SJSA1 (cell line): ENCODE results near the gene WDR59. TPM values are rescaled to one million over a fixed set of nuclear protein-coding genes. Genes with fewer than 3 reads are reported as not detected.
A peak's percentile ranks its signal among the peaks of the same experiment; 100 is the strongest.
"Not testable (repeated sequence)": the region's sequence is repeated elsewhere in the genome, so short reads cannot be mapped to it uniquely, and the experiment has no call there.

Experiments
- DNase-seq, 2 experiments: peaks; one replicate each; pipeline ENCODE4 v3.0.0-alpha.2; 2015 to 2020; ENCODE audit warnings: low spot score in 2 of 2, low read depth in 1 of 2
- H3K27ac ChIP-seq: fragments of 250-450 bp; sonication (Bioruptor Pico); 2 replicates; pipeline ENCODE4 v1.5.1; 2020; ENCODE audit warnings: mild to moderate bottlenecking, moderate library complexity
- H3K27me3 ChIP-seq: fragments of 250-450 bp; sonication (Bioruptor Pico); replicated peaks from 2 replicates; pipeline ENCODE4 v1.5.1; 2020; ENCODE audit warnings: mild to moderate bottlenecking, moderate library complexity
- H3K36me3 ChIP-seq: fragments of 250-450 bp; sonication (Bioruptor Pico); 2 replicates; pipeline ENCODE4 v1.5.1; 2020; ENCODE audit warnings: mild to moderate bottlenecking
- H3K4me1 ChIP-seq: fragments of 250-450 bp; sonication (Bioruptor Pico); replicated peaks from 2 replicates; pipeline ENCODE4 v1.6.1; 2021; ENCODE audit warnings: mild to moderate bottlenecking
- H3K4me3 ChIP-seq: fragments of 250-450 bp; sonication (Bioruptor Pico); 2 replicates; pipeline ENCODE4 v1.5.1; 2020; ENCODE audit warnings: mild to moderate bottlenecking
- H3K9me3 ChIP-seq: fragments of 250-450 bp; sonication (Bioruptor Pico); replicated peaks from 2 replicates; pipeline ENCODE4 v1.5.1; 2020; ENCODE audit warnings: mild to moderate bottlenecking
- total RNA-seq: library from RNA; depleted of rRNA; stranded (reverse); fragments of >200 nt; shearing (Covaris generic); gene quantifications from 2 replicates; pipeline ENCODE4 v1.2.3, GENCODE V29; 2014

Gene WDR59
- total RNA-seq, 1 experiment from 2014 or later, result 10.0 TPM

DNA sequence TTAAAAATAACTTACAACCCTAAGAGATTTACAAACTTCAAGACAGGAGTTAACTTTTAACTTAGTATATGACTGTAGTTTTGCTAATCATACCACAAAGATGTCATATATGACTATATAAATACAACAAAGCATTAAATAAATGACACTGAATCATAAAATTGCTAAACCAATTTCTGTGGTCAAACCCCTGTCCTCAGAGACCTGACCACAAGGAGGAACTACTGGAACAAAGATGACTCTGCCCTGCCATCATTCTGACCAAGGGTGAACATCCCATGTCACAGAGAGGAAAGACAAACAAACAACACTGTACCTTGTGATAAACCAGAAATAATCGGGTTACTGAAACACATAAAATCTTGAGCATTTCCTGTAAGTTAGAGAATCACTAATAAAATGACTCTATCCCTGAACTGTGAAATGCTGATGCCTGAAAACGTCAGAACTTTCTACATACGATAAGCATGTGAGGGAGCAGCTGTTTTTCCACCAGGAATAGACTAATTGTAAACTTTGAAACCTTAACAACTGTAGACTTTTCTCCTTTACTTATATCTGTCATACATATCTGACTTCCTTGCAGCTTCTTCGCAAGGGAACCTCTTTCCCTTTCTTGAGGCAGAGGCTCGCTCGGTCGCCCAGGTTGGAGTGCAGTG lies 47.9 kb downstream of the WDR59 start:
- Histone ChIP-seq H3K4me3 (no peak overlapping the region), H3K27me3 (no peaks in the 10 kb centered on the region), H3K36me3 (peaks cover 15% of the 10 kb centered on the region), H3K4me1 (peaks cover 8% of the 10 kb centered on the region), H3K27ac (no peak overlapping the region), H3K9me3 (no peaks in the 10 kb centered on the region)
- DNase-seq, result peak; percentile 56 to 63

GRCh38 chr16:74931445-74931844 lies 53.5 kb downstream of the WDR59 start:
- H3K27me3 ChIP-seq, result no peaks in the 10 kb centered on the region
- H3K27ac ChIP-seq, result no peak overlapping the region
- no peaks in the 10 kb centered on the region for H3K4me1 ChIP-seq
- DNase-seq, result no peak
- no peak overlapping the region for H3K4me3 ChIP-seq
- H3K36me3 ChIP-seq, result peaks cover 10% of the 10 kb centered on the region
- no peaks in the 10 kb centered on the region for H3K9me3 ChIP-seq

DNA sequence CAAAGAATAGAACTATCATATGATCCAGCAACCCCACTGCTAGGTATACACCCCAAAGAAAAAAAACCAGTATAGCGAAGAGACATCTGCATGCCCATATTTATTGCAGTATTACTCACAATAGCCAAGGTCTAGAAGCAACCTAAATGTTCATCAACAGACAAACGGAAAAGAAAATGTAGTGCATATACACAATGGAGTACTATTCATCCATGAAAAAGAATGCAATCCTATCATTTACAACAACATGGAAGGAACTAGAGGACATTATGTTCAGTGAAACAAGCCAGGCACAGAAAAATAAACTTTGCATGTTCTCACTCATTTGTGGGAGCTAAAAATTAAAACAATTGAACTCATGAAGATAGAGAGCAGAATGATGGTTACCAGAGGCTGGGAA lies 55.3 kb downstream of the WDR59 start:
- no peak overlapping the region for H3K4me3 ChIP-seq
- H3K27ac ChIP-seq, result no peak overlapping the region
- H3K36me3 ChIP-seq, result peaks cover 10% of the 10 kb centered on the region
- no peaks in the 10 kb centered on the region for H3K27me3 ChIP-seq
- H3K4me1 ChIP-seq, result no peaks in the 10 kb centered on the region
- no peaks in the 10 kb centered on the region for H3K9me3 ChIP-seq
- DNase-seq, result no peak

DNA sequence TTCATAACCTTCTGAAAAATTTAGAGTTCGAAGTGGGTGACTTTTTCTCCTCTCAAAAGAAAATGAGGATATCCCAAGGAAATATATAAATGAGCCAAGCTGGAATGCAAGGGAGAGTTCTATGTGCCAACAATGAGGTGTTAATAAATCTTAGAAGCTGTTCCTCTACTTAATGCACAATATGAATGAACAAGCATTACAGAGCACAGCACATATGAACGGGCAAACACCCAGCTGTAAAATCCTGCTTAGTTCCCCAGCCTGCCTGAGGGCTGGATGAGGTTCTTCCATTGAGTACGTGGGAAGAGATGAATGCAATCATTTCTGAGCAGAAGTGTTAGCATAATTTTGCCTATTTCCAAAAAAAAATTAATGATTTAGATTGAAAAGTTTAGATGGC lies 58.1 kb downstream of the WDR59 start:
- Histone ChIP-seq H3K4me3 (no peak overlapping the region), H3K4me1 (no peaks in the 10 kb centered on the region), H3K9me3 (no peaks in the 10 kb centered on the region), H3K27ac (no peak overlapping the region), H3K27me3 (no peaks in the 10 kb centered on the region), H3K36me3 (peaks cover 23% of the 10 kb centered on the region)
- no peak for DNase-seq

- H3K9me3 ChIP-seq, result no peaks in the 10 kb centered on the region
- no peaks in the 10 kb centered on the region for H3K4me1 ChIP-seq
- no peaks in the 10 kb centered on the region for H3K27me3 ChIP-seq
- DNase-seq, result no peak
- peaks cover 18% of the 10 kb centered on the region for H3K36me3 ChIP-seq
- no peak overlapping the region for H3K27ac ChIP-seq
- H3K4me3 ChIP-seq, result no peak overlapping the region
Observed at GRCh38 chr16:74923766-74924460, 61.0 kb downstream of the WDR59 start.

DNA sequence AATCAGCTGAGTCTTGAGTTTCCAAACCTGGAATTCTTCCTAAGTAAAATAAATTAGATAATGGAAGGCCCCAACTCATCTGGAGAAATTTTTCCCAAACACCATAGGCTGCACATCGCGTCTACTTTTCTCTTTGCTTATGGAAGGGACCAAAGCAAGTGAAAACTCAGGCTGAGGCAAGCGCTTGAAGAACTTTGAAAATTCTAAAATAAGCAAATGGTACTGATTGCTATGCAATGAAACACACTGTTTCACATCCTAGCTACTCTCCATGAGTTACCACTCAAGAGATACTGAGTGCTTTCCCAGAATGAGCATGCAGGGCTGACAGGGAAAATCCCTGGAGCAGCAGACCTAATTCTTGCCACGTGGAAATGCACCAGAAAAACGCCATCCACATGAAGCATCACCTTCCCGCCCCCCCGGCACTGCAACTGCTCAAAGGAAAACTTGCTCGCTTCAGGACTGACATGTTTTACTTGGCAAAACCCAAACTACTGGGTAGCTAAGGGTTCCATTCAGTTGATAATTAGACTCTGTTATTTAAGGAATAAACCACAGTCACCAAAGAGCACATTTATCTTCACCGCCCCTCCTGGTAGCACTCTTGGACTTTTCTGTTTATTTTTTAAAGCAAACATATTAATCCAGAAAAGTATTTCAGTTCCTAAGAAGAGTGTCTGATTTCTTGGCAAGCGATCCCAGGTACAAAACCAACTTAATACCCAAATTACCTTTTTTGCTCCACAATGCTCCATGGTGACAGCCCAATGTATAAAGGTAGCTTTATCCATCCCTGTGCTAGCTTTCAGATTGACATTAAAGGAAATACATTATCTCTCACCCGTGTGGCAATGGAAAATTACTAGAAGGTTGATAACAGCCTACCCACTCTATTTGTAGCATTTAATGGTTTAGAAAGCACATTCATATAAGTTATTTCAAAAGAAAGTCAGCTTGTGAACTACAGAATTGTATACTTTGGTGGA lies 62.5 kb downstream of the WDR59 start:
- H3K27me3 ChIP-seq, result no peaks in the 10 kb centered on the region
- no peaks in the 10 kb centered on the region for H3K9me3 ChIP-seq
- H3K4me3 ChIP-seq, result no peak overlapping the region
- peaks cover 25% of the 10 kb centered on the region for H3K36me3 ChIP-seq
- DNase-seq, result no peak
- H3K4me1 ChIP-seq, result no peaks in the 10 kb centered on the region
- H3K27ac ChIP-seq, result no peak overlapping the region

- Histone ChIP-seq H3K4me1 (no peaks in the 10 kb centered on the region), H3K27ac (no peak overlapping the region), H3K36me3 (peaks cover 34% of the 10 kb centered on the region), H3K4me3 (no peak overlapping the region), H3K27me3 (no peaks in the 10 kb centered on the region), H3K9me3 (no peaks in the 10 kb centered on the region)
- DNase-seq, result no peak
Observed at GRCh38 chr16:74921051-74921450, 63.9 kb downstream of the WDR59 start.

DNA sequence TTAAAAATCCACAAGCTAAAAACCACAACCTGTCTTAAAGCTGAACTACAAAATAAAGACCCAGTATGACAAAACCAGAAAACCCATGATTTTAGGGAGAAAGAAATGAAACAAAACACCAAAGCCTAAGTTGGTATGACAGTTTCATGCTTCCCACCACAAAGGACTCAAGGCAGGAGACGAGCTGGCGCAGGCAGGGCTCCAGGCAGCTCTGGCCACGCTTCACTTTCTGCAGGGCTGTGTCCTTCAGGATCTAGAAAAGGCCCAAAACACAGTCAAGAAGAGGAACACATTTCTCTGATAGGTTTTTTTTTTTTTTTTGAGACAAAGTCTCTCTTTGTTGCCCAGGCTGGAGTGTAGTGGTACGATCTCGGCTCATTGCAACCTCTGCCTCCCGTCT lies 75.3 kb downstream of the WDR59 start:
- DNase-seq, result no peak
- peaks cover 45% of the 10 kb centered on the region for H3K36me3 ChIP-seq
- no peaks in the 10 kb centered on the region for H3K4me1 ChIP-seq
- H3K27ac ChIP-seq, result no peak overlapping the region
- no peak overlapping the region for H3K4me3 ChIP-seq
- H3K27me3 ChIP-seq, result no peaks in the 10 kb centered on the region
- no peaks in the 10 kb centered on the region; the same call in 1 of the 2 replicates for H3K9me3 ChIP-seq

- DNase-seq, H3K27ac ChIP-seq, H3K9me3 ChIP-seq, H3K4me3 ChIP-seq, H3K27me3 ChIP-seq, H3K4me1 ChIP-seq: not testable (repeated sequence)
- peaks cover 43% of the 10 kb centered on the region for H3K36me3 ChIP-seq
Observed at GRCh38 chr16:74908759-74909158, 76.2 kb downstream of the WDR59 start.

DNA sequence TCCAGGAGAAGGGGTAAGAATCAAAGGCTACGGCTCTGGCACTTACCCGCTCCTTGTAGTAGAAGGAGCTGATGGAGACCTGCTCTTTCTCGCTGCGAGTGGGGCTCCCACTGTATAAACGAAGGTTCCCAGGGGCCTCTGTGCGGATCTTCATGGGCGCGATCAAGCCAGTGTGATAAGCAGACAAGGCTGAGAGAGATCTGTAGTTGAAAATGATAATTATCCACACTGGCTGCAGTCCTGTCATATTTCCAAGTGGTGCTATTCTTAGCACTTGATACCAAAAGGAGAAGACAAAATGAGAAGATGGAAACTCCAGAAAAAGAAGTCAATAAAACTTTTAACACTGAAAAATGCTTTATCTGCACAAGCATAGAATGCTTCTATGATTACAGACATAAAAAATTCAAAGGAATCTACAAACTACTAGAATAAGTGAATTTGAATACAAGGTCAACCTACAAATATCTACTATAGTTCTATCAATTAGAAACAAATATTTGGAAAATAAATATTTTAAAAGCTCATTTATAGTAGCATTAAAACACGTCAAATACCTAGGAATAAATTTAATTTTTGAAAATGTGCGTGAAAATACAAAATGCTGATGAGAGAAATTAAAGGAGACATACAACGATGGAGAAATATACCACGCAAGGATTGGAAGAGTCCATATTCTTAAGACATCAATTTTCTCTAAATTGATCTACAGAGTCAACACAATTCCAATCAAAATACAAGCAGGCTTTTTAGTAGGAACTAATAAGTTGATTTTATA lies 80.8 kb downstream of the WDR59 start:
- peaks cover 12% of the 10 kb centered on the region for H3K36me3 ChIP-seq
- no peak for DNase-seq
- H3K4me1 ChIP-seq, result no peaks in the 10 kb centered on the region
- H3K4me3 ChIP-seq, result no peak overlapping the region
- no peaks in the 10 kb centered on the region for H3K27me3 ChIP-seq
- no peaks in the 10 kb centered on the region for H3K9me3 ChIP-seq
- no peak overlapping the region for H3K27ac ChIP-seq

DNA sequence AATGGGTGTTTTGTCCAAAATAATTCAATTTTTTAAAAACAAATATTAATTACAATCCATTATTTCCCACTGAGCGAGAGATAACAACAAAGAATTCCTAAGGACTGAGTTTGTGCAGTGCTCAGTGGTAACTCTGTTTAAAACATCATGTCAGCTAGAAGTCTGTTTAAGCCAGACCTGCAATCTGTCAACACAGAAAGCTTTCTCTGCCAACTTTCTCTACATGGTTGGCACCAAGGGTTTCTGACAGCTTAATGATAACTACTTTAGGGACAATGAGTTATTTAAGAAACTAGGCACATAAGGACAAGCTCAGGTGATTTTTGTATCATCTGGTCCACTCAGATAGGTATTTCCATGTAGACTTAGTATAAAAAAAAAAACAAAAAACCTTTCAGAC lies 81.8 kb downstream of the WDR59 start:
- Histone ChIP-seq H3K27me3 (no peaks in the 10 kb centered on the region), H3K9me3 (no peaks in the 10 kb centered on the region), H3K36me3 (peaks cover 11% of the 10 kb centered on the region), H3K4me3 (no peak overlapping the region), H3K4me1 (no peaks in the 10 kb centered on the region), H3K27ac (no peak overlapping the region)
- no peak for DNase-seq

DNA sequence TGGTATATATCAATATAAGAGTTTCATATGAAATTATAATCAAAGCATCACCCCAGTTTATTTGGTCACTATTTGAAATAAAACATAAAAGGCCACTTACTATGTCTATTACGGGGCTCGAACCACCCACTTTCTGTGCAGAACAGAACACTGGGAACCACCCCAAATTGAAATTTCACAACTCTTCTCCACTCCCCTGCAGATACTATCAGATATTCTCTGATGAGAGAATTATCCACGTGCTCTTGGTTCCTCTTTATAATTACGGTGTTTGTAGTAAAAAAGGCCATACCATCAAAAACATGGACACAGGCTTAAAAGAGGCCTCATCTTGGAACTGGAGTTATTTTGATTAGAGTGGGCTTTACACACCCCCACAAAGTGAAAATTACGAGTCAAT lies 82.8 kb downstream of the WDR59 start:
- Histone ChIP-seq H3K4me3 (no peak overlapping the region), H3K27me3 (no peaks in the 10 kb centered on the region), H3K27ac (no peak overlapping the region), H3K36me3 (peaks cover 9% of the 10 kb centered on the region; the same call in 1 of the 2 replicates), H3K9me3 (no peaks in the 10 kb centered on the region), H3K4me1 (peaks cover 2% of the 10 kb centered on the region)
- DNase-seq, result no peak

DNA sequence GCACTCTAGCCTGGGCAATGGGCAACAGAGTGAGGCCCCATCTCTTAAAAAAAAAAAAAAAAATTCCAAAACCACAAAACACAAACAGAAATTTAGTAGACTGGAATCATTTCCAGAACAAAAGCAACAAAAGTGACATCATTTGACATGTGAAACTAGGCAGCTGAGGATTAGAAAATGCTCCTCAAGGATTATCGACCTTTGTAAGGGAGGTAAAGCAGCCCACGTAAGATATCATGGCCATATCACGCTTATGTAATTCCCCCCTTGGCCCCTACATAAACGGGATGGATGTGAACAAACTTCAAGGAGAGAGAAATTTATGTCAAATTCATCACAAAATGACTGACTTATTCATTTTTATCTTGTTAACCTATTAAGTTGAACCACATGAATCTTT lies 83.3 kb downstream of the WDR59 start:
- peak in 1 of 2 experiments; percentile 5 for DNase-seq
- Histone ChIP-seq H3K4me3 (no peak overlapping the region), H3K36me3 (peaks cover 10% of the 10 kb centered on the region; the same call in 1 of the 2 replicates), H3K4me1 (peaks cover 4% of the 10 kb centered on the region), H3K27ac (no peak overlapping the region), H3K27me3 (no peaks in the 10 kb centered on the region), H3K9me3 (no peaks in the 10 kb centered on the region)
